ENCODE data around the gene RAD54L2.
"Not testable (repeated sequence)": the region's sequence is repeated elsewhere in the genome, so short reads cannot be mapped to it uniquely, and the experiment has no call there.

Gene RAD54L2

GRCh38 chr3:51547274-51547673, 8.8 kb downstream of the RAD54L2 start:
- 97% methylated on average over 4 of the region's 6 CpGs; no CpG with 5 or more reads in 1 of the 2 experiments for WGBS, 2 experiments (ENCODE audit: insufficient coverage in 2 of 2)
- Histone ChIP-seq H3K9me3 (ENCODE audit: control insufficient read depth, low read length) (no peaks in the 10 kb centered on the region), H3K27ac (ENCODE audit: low read depth, low read length, severe bottlenecking) (no peak overlapping the region), H3K4me3 (ENCODE audit: extremely low read depth, insufficient read depth, low read length, poor library complexity, severe bottlenecking) (no peak overlapping the region), H3K36me3 (ENCODE audit: control insufficient read depth, insufficient read depth, low read length) (peaks cover 53% of the 10 kb centered on the region), H3K4me1 (ENCODE audit: control insufficient read depth, insufficient read depth, low read length, poor library complexity, severe bottlenecking) (no peaks in the 10 kb centered on the region)

GRCh38 chr3:51549311-51549710, 10.8 kb downstream of the RAD54L2 start:
- Histone ChIP-seq H3K9me3 (ENCODE audit: control insufficient read depth, low read length) (no peaks in the 10 kb centered on the region), H3K36me3 (ENCODE audit: control insufficient read depth, insufficient read depth, low read length) (peaks cover 53% of the 10 kb centered on the region), H3K27ac (ENCODE audit: low read depth, low read length, severe bottlenecking) (no peak overlapping the region), H3K4me1 (ENCODE audit: control insufficient read depth, insufficient read depth, low read length, poor library complexity, severe bottlenecking) (no peaks in the 10 kb centered on the region), H3K4me3 (ENCODE audit: extremely low read depth, insufficient read depth, low read length, poor library complexity, severe bottlenecking) (no peak overlapping the region)
- 98% methylated on average over 5 of the region's 10 CpGs; no CpG with 5 or more reads in 1 of the 2 experiments for WGBS, 2 experiments (ENCODE audit: insufficient coverage in 2 of 2)

GRCh38 chr3:51550080-51550819, 11.7 kb downstream of the RAD54L2 start:
- H3K36me3 ChIP-seq (ENCODE audit: control insufficient read depth, insufficient read depth, low read length): peaks cover 53% of the 10 kb centered on the region
- H3K4me3 ChIP-seq (ENCODE audit: extremely low read depth, insufficient read depth, low read length, poor library complexity, severe bottlenecking): no peak overlapping the region
- 97% methylated on average over 7 to 8 of the region's 8 CpGs for WGBS, 2 experiments (ENCODE audit: insufficient coverage in 2 of 2)
- H3K4me1 ChIP-seq (ENCODE audit: control insufficient read depth, insufficient read depth, low read length, poor library complexity, severe bottlenecking): no peaks in the 10 kb centered on the region
- H3K9me3 ChIP-seq (ENCODE audit: control insufficient read depth, low read length): no peaks in the 10 kb centered on the region
- no peak overlapping the region for H3K27ac ChIP-seq (ENCODE audit: low read depth, low read length, severe bottlenecking)

GRCh38 chr3:51557993-51558392, 19.5 kb downstream of the RAD54L2 start:
- H3K4me1 ChIP-seq (ENCODE audit: control insufficient read depth, insufficient read depth, low read length, poor library complexity, severe bottlenecking): no peaks in the 10 kb centered on the region
- H3K27ac ChIP-seq (ENCODE audit: low read depth, low read length, severe bottlenecking): no peak overlapping the region
- no peak overlapping the region for H3K4me3 ChIP-seq (ENCODE audit: extremely low read depth, insufficient read depth, low read length, poor library complexity, severe bottlenecking)
- H3K9me3 ChIP-seq (ENCODE audit: control insufficient read depth, low read length): no peaks in the 10 kb centered on the region
- peaks cover 54% of the 10 kb centered on the region for H3K36me3 ChIP-seq (ENCODE audit: control insufficient read depth, insufficient read depth, low read length)
- 96 to 100% methylated on average over 1 to 2 of the region's 5 CpGs for WGBS, 2 experiments (ENCODE audit: insufficient coverage in 2 of 2)

GRCh38 chr3:51559411-51559888, 20.9 kb downstream of the RAD54L2 start:
- peaks cover 44% of the 10 kb centered on the region for H3K36me3 ChIP-seq (ENCODE audit: control insufficient read depth, insufficient read depth, low read length)
- no peak overlapping the region for H3K27ac ChIP-seq (ENCODE audit: low read depth, low read length, severe bottlenecking)
- no peak overlapping the region for H3K4me3 ChIP-seq (ENCODE audit: extremely low read depth, insufficient read depth, low read length, poor library complexity, severe bottlenecking)
- WGBS, 2 experiments (ENCODE audit: insufficient coverage in 2 of 2): 86 to 92% methylated on average over 2 to 3 of the region's 4 CpGs
- H3K4me1 ChIP-seq (ENCODE audit: control insufficient read depth, insufficient read depth, low read length, poor library complexity, severe bottlenecking): peaks cover 3% of the 10 kb centered on the region
- H3K9me3 ChIP-seq (ENCODE audit: control insufficient read depth, low read length): no peaks in the 10 kb centered on the region

GRCh38 chr3:51559961-51560360, 21.4 kb downstream of the RAD54L2 start:
- Histone ChIP-seq H3K4me3 (ENCODE audit: extremely low read depth, insufficient read depth, low read length, poor library complexity, severe bottlenecking) (no peak overlapping the region), H3K36me3 (ENCODE audit: control insufficient read depth, insufficient read depth, low read length) (peaks cover 43% of the 10 kb centered on the region), H3K4me1 (ENCODE audit: control insufficient read depth, insufficient read depth, low read length, poor library complexity, severe bottlenecking) (peaks cover 3% of the 10 kb centered on the region), H3K9me3 (ENCODE audit: control insufficient read depth, low read length) (no peaks in the 10 kb centered on the region), H3K27ac (ENCODE audit: low read depth, low read length, severe bottlenecking) (no peak overlapping the region)

GRCh38 chr3:51562403-51562802, 23.9 kb downstream of the RAD54L2 start:
- H3K27ac ChIP-seq (ENCODE audit: low read depth, low read length, severe bottlenecking); H3K4me1 ChIP-seq (ENCODE audit: control insufficient read depth, insufficient read depth, low read length, poor library complexity, severe bottlenecking); H3K4me3 ChIP-seq (ENCODE audit: extremely low read depth, insufficient read depth, low read length, poor library complexity, severe bottlenecking); H3K9me3 ChIP-seq (ENCODE audit: control insufficient read depth, low read length): not testable (repeated sequence)
- H3K36me3 ChIP-seq (ENCODE audit: control insufficient read depth, insufficient read depth, low read length): peaks cover 42% of the 10 kb centered on the region
- 93 to 100% methylated on average over 2 of the region's 4 CpGs for WGBS, 2 experiments (ENCODE audit: insufficient coverage in 2 of 2)

- Histone ChIP-seq H3K9me3 (ENCODE audit: control insufficient read depth, low read length) (peaks cover under 1% of the 10 kb centered on the region), H3K4me3 (ENCODE audit: extremely low read depth, insufficient read depth, low read length, poor library complexity, severe bottlenecking) (no peak overlapping the region), H3K4me1 (ENCODE audit: control insufficient read depth, insufficient read depth, low read length, poor library complexity, severe bottlenecking) (peaks cover 3% of the 10 kb centered on the region), H3K27ac (ENCODE audit: low read depth, low read length, severe bottlenecking) (peak overlapping the region; percentile 23), H3K36me3 (ENCODE audit: control insufficient read depth, insufficient read depth, low read length) (peaks cover 30% of the 10 kb centered on the region)
- WGBS, 2 experiments (ENCODE audit: insufficient coverage in 2 of 2): 83% methylated on average over 1 of the region's 2 CpGs; no CpG with 5 or more reads in 1 of the 2 experiments
Measured at GRCh38 chr3:51568036-51568435, 29.5 kb downstream of the RAD54L2 start.

- Histone ChIP-seq H3K27ac (ENCODE audit: low read depth, low read length, severe bottlenecking) (no peak overlapping the region), H3K9me3 (ENCODE audit: control insufficient read depth, low read length) (peaks cover 5% of the 10 kb centered on the region), H3K4me3 (ENCODE audit: extremely low read depth, insufficient read depth, low read length, poor library complexity, severe bottlenecking) (no peak overlapping the region), H3K4me1 (ENCODE audit: control insufficient read depth, insufficient read depth, low read length, poor library complexity, severe bottlenecking) (no peaks in the 10 kb centered on the region), H3K36me3 (ENCODE audit: control insufficient read depth, insufficient read depth, low read length) (peaks cover 35% of the 10 kb centered on the region)
Measured at GRCh38 chr3:51568996-51569395, 30.5 kb downstream of the RAD54L2 start.

- 96 to 98% methylated on average over 3 of the region's 4 CpGs for WGBS, 2 experiments (ENCODE audit: insufficient coverage in 2 of 2)
- peaks cover 9% of the 10 kb centered on the region for H3K4me1 ChIP-seq (ENCODE audit: control insufficient read depth, insufficient read depth, low read length, poor library complexity, severe bottlenecking)
- H3K36me3 ChIP-seq (ENCODE audit: control insufficient read depth, insufficient read depth, low read length): peaks cover 21% of the 10 kb centered on the region
- peaks cover 3% of the 10 kb centered on the region for H3K9me3 ChIP-seq (ENCODE audit: control insufficient read depth, low read length)
- H3K27ac ChIP-seq (ENCODE audit: low read depth, low read length, severe bottlenecking): no peak overlapping the region
- no peak overlapping the region for H3K4me3 ChIP-seq (ENCODE audit: extremely low read depth, insufficient read depth, low read length, poor library complexity, severe bottlenecking)
Measured at GRCh38 chr3:51578238-51578637, 39.7 kb downstream of the RAD54L2 start.

- no peak overlapping the region for H3K4me3 ChIP-seq (ENCODE audit: extremely low read depth, insufficient read depth, low read length, poor library complexity, severe bottlenecking)
- H3K36me3 ChIP-seq (ENCODE audit: control insufficient read depth, insufficient read depth, low read length): peaks cover 17% of the 10 kb centered on the region
- H3K9me3 ChIP-seq (ENCODE audit: control insufficient read depth, low read length): no peaks in the 10 kb centered on the region
- H3K4me1 ChIP-seq (ENCODE audit: control insufficient read depth, insufficient read depth, low read length, poor library complexity, severe bottlenecking): peaks cover 9% of the 10 kb centered on the region
- no peak overlapping the region for H3K27ac ChIP-seq (ENCODE audit: low read depth, low read length, severe bottlenecking)
- 50% methylated on average over 1 of the region's 2 CpGs; no CpG with 5 or more reads in 1 of the 2 experiments for whole genome bisulfite sequencing, 2 experiments (ENCODE audit: insufficient coverage in 2 of 2)
Measured at GRCh38 chr3:51580418-51580817, 41.9 kb downstream of the RAD54L2 start.

All from mesodermal cell (in vitro differentiated cells).